HS-5 (cell line): ENCODE measurements around the gene KRTAP12-3.
"Not testable (repeated sequence)": the region's sequence is repeated elsewhere in the genome, so short reads cannot be mapped to it uniquely, and the experiment has no call there.

Source experiments
- DNase-seq: peaks from one replicate; pipeline ENCODE4 v3.0.0-alpha.2; 2012; ENCODE audit warnings: low read depth

KRTAP12-3 gene

DNA sequence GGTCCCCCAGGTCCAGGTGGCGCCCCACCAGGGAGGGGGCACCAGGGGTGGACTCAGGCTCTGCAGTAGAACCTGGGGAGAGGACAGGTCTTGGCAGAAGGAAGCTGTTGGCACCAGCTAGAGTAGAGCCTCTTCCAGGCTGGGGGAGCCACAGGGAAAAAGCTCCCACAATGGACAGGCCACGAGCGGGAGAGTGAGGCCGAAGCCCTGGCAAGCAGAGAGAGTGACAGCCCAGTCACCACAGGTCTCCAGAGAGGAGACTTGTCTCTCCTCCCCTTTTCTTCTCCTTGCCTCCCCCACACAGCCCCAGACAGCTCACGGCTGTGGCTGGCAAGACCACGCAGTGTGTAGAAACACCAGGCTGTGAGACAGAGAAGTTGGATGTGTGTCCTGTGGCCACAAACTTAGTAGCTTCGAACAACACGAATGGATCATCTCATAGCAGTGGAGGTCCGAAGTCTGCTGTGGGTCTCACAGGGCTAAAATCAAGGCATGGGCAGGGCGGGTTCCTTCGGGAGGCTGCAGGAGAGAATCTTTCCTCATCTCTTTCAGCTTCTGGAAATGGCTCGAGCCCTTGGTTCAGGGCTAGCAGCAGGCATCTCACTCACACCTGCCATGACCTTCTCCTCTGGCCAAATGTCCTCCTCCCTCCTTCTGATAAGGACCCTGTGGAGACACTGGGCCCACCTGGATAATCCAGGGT is 6.6 kb upstream of the KRTAP12-3 start:
- DNase-seq = no peak

DNA sequence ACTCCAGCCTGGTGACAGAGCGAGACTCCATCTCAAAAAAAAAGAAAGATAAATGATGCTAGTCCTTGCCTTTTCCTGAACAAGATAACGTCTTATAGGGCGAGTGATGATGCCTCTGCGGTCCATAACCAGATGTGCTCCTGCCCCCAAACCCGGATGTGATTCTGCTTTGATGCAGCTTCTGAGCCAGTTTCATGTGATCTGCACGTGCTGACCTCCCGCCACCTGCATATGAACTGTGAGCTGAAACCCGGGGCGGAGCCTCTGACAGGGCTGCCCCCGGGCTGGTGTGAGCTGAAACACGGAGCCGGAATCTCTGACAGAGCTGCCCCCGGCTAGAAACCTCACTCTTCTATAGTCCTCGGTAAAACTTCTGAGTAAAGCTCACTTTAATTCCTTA is 4.6 kb upstream of the KRTAP12-3 start:
- no peak for DNase-seq

DNA sequence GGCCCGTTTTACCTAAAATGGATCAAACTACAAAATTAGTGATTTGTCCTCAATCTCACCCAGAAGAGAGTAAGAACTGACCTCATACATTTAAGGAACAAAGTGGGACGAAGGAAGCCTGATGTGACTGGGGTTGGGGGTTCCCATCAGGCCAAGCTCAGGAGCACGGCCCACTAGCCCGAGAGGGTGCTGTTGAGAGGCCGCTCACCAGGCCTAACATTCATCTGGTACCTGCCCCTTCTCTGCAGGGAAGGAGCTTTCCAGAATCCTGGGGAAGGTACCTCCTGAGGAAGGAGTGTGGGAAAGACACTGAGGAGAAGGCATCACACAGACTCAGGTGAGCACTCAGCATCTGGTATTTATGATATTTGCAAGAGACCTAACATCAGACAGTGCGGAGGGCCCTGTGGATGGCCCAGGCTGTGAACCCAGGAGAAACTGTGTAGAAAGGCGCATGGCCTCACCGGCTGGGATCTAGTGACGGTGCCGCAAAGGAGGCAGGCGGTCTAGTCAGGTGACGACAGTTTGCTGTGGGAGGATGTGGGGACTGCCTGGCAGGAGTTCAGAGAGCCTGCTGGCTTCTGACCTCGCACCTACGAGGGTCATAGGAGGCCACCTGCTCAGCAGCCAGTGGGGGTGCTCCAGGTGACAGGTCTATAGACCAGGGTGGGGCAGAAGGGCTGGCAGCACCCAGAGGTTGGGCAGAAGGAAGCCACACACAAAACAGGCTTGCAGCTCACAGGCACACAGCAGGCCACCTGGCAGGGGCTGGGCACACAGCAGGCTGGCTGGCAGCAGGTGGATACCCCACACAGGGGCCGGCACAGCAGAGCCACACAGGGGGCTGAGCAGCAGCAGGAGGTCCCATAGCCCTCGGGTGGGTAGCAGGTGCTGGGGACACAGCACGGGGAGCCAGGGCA is 3.8 kb upstream of the KRTAP12-3 start:
- DNase-seq = no peak

DNA sequence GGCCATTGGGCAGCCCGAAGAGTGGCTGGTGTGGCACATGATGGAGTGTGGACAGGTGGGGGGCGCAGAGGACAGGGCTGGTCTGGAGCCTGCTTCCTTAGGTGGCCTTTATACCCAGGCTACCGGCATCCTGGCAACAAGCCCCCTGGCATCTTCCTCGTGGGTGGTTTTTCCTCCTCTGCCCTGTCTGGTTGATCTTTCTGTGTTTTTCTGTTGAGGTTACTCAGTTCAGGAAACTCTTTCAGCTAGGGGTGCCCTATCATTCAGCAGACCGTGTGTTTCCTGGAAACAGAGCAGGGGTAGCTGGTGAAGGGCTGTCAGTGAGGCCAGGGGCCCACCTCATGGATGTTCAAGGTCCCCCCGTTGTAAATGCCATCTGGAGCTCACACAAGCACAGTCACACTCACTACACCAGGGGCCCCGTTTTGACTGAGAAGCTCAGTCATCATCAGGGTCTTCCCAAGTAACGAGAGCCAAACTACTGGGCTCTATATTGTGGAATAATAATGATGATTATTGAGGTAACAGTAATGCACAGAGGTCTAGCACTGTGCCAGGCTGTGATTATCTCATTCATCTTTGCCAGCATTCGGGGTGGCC is 3.1 kb upstream of the KRTAP12-3 start, which contains the start of gene KRTAP12-4:
KRTAP12-4 (minus strand) TSS at position 84 of the 600 bp plus-strand sequence; CDS start at position 39, 45 bp downstream.
- no peak for DNase-seq

DNA sequence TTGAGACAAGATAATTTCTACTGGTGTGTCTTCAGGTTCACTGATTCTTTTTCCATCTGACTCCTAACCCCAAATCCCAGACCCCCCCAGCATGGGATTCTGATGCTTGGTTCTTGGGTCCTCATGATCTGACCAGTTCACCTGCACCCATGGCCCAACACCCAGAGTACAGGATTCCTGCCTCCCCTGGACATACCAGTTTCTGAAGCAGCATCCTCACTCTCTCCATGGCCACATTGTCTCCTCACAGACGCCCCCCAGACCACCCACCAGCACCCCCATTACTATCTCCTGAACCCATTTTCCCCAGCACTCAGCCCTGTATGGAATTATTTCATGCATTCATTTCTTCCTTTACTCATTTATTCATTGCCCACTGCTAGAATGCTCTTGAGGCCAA is 864 bp upstream of the KRTAP12-3 start:
- no peak for DNase-seq

DNA sequence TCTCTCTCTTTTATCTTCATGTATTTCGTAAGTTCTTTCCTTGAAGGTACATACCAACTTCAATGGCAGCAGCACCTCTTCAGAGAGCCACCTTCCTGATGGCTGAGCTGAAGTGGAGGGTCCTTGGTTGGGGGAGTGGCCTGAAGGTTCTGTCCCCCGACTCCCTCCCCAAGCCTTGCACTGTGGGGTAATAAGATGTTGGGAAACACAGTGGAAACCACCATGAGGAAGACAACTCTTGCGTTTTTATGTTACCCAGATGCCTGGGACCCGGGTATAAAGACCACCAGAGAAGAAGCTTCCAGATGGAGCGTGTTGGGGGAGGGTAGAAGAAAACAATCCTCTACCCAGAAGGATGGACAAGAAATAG is 794 bp downstream of the KRTAP12-3 start:
- DNase-seq = no peak

DNA sequence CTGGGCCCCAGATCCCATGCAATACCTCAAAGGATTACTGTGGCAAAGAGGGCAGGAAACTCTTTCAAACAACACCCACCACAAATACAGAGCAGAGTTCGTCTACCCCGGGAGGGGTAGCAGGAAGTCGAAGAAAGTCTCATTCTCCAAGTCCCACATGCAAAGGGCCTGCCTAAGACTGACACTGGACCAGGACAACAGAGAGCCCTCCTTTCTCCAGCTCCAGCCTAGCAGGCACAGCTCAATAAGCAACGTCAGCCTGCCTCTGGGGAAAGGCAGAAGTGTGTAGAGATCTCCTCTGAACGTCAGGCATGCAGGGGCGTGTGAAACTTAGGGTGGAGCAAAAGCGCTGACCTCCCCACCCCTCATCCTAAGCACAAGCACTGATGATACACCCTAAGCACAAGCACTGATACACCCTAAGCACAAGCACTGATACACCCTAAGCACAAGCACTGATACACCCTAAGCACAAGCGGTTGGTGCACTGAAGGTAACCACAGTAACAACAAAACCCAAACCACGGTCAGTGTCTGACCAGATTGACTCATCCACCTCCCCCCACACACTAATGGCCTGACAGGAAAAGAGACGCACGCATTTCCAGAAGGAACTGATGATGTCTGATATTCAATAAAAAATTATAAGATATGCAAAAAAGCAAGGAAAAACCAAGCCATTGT is 1.3 kb downstream of the KRTAP12-3 start:
- no peak for DNase-seq

DNA sequence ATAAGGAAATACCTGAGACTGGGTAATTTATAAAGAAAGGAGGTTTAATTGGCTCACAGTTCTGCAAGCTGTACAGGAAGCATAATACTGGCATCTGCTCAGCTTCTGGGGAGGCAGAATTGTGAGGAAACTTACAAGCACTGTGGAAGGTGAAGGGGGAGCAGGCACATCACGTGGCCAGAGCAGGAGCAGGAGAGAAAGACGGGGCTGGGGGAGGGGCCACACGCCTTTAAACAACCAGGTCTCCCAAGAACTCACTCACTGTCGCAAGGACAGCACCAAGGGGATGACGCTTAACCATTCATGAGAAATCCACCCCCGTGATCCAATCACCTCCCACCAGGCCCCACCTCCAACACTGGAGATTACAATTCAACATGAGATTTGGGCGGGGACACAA is 3.8 kb downstream of the KRTAP12-3 start:
- not testable (repeated sequence) for DNase-seq

DNA sequence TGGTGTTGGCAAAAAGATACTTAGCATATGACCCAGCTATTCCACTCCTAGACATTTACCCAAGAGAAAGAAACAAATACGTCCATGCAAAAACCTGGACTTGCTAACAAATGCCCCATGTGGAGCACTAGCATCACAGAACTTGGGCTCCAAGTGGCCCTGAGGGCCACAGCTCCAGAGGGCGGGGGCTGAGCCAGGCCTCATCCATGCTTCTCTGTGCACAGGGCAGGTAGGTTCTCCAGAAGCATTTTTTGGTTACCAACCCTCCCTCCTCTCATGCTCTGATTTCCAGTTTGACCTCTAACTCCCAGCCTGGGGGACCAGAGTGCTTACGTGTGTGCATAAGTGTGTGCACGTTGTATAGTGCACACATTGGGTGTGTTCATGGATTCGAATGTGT is 7.0 kb downstream of the KRTAP12-3 start:
- DNase-seq = no peak

DNA sequence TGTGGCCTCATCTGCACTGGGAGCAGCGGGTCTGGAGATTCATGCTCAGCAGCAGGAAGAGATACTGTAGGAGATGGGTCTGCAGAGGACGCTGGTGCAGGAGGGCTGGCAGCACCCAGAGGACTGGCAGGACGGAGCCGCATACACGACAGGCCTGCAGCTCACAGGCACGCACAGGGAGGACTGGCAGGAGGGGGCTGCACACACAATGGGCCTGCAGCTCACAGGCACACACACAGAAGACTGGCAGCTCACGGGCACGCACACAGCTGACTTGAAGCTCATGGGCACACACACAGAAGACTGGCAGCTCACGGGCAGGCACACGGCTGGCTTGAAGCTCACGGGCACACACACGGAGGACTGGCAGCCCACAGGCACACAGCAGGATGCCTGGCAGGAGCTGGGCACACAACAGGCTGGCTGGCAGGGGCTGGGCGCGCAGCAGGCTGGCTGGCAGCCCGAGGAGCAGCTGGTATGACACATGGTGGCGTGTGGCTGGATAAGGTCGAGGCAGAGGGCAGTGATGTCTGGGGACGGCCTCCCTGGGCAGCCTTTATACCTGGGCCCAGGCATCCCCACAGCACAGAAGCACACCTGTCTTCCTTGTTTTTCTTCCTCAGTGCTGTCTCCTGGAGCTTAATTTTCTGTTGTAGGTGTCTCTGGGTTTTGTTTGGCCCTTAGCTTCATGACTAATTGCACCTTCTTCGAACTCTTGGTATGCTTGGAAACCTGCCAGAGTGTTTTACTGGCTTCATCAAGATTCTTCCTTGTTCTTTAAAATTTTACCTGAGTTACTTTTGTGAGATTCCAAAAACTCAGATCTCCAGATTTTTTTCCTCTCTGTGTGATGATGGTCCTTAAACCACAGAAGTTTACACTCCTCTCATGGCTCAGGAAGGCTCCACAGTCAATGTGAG is 8.9 kb downstream of the KRTAP12-3 start, which contains the start of gene KRTAP12-2:
KRTAP12-2 (minus strand) TSS at position 527 of the 920 bp plus-strand sequence; CDS start at position 486, 41 bp downstream.
- DNase-seq = no peak

DNA sequence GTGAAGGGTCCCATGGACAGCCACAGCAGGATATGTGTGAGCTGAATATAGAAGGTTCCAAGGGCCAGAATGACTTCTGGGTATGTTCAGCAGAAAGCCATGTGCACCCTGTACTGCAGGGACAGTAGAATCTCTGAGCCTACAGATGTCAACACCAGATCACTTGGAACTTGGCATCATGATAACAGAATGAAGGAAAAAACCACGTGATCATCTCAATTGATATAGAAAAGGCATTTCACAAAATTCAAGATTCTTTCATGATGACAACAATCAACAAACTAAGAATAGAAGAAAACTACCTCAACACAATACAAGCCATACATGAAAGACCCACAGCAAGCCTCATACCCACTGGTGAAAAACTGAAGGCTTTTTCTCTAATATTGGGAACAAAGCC is 9.9 kb downstream of the KRTAP12-3 start:
- DNase-seq = no peak

DNA sequence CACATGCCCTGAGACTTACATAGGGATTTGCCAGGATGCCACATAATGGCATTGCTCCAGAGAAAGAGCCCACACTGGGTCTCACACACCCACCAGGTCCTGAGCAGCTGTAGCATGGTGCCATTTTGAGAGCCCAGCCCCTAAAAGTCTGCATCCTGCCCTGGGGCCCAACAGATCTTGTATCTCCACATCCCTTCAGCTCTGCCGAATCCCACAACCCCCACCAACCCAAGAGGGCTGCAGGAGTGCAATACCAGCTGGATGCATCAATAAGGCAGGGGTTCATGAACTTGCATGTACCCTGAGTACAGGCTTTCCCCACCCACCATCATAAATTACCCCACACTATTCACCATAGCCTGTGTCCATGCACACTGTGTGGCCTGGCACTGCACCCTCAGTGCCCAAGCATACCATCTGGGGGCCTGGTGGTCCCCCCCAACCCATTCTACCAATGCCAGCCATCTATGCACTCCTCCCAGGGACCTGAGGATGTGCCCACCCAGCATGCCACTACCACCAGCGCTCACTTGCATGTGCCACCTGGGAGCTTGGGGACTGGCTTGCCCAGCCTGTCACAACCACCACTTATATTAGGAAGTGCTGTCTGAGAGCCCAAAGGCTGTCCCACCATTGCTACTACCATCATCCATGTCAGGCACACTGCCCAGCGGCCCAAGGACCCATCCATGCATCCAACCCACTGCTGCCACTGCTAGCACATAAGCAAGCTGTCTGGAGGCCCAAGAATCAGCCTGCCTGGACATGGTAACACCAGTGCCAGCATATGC is 13.1 kb downstream of the KRTAP12-3 start:
- DNase-seq = no peak

DNA sequence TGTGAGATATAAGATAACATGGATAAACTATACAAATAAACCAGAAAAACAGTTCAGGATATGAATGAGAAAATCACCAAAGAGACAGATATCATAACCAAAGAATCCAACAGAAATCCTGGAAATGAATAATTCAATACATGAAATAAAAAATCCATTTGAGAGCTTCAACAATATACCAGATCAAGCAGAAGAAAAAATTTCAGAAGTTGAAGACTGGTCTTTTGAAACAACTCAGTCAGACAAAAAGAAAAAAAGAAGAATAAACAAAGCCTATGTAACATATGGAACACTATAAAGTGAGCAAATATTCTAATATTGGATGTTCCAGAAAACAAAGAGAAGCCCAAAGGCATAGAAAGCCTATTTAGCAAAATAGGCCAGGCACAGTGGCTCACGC is 14.2 kb downstream of the KRTAP12-3 start:
- DNase-seq = no peak

DNA sequence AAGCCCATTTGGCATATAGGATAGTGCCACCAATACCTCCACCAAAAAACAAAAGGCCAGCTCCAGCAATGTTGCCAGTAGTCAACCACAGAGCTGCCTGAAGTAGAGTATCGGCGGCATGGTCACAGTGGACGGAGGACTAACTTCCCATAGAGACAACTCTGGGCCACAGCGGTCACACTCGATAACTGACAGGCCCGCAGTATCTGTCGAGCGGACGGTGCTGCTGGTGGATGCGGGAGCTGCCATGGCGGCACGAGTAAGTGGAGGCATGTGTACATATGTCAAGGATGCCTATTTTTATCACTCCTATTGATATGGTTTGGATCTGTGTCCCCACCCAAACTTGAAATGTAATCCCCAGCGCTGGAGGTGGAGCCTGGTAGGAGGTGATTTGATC is 20.1 kb downstream of the KRTAP12-3 start:
- no peak for DNase-seq

DNA sequence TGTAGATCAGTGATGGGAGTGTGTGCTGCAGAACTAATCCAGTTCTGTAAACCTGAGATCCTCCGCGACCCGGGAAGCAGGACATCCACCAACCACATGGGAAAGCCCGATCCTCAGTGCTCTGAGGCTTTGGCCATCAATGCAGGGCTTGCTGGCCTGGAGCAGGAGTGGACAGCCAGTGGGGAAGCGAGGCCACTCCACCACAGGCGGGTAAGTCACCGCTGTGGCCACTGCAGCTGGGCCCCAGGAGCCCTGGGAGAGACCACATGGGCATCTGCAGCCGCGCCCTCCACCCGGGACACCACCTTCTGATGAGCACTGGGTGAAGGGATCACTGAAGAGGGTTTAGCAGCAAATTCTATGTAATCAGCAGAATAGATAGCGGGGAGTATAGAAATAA is 23.4 kb downstream of the KRTAP12-3 start:
- DNase-seq = no peak

DNA sequence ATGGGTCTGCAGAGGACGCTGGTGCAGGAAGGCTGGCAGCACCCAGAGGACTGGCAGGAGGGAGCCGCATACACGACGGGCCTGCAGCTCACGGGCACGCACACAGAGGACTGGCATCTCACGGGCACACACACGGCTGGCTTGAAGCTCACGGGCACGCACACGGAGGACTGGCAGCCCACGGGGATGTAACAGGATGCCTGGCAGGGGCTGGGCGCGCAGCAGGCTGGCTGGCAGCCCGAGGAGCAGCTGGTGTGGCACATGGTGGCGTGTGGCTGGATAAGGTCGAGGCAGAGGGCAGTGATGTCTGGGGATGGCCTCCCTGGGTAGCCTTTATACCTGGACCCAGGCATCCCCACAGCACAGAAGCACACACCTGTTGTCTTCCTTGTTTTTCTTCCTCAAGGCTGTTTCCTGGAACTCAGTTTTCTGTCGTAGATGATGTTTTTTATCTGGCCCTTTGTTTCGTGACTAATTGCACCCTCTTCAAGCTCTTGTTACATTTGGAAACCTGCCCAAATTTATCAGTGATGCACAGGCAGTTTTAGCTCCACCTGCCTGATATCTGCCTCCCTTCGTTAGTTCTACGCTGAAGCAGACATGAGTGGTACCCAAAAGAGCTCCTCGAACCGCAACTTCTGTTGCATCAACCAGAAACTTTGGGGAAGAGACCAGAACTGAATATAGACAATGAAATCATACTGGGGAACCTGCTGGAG is 24.3 kb downstream of the KRTAP12-3 start, which contains the start of gene KRTAP12-1:
KRTAP12-1 (minus strand) TSS at position 303 of the 719 bp plus-strand sequence; CDS start at position 263, 40 bp downstream.
- DNase-seq = no peak

DNA sequence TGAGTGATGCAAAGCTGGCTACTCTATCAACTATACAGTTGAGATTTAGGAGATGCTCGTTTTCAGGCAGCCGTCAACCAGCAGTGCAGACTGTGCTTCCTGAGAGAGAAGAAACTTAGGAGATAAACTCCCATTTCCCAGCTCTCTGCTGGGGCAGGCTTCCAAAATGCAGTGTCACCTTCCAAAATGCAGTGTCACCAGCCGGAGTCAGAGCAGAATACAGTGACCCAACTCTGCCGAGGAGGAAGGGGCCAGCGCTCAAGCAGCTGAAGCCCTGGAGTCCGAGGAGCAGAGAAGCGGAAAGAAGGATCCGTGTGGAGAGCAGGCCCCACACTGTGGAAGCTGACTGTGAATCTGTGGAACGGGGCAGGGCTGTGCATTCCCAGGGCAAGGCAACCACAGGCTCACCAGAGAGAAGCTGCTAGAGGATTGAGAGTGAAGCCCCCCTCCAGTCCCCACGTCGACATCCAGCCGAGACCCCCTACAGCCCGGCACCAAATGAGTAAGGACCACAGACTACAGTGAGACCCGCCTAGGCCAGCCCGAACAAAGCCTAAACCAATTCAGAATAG is 24.9 kb downstream of the KRTAP12-3 start:
- no peak for DNase-seq

DNA sequence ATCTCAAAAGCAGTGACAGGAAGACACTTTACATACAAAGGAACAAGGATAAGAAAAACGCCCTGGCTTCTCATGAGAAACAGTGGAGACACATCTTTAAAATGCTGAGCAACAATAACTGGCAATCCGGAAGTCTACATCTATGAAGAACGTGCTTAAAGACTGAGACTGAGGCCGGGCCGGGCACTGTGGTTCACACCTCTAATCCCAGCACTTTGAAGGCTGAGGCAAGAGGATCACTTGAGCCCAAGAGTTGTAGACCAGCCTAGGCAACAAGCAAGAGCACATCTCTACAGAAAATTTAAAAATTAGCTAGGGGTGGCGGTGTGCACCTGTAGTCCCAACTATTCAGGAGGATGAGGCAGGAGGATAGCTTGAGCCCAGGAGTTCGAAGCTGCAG is 26.3 kb downstream of the KRTAP12-3 start:
- no peak for DNase-seq

DNA sequence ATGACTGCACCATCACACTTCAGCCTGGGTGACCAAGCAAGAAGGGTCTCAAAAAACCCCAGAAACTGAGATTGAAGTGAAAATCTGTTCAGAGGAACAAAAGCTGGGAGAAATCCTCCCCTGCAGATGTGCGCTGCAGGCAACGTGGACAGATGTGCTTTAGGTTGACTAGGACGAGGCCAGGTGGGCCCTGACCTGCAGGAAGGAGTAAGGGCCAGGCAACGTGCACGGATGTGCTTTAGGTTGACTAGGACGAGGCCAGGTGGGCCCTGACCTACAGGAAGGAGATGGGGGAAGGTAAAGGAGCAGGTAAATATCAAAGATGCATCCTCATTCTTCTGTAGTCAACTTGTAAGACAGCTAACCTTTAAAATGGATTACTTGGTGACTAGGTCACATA is 26.8 kb downstream of the KRTAP12-3 start:
- no peak for DNase-seq
